Aorta (tissue), 5 donors: Measurements from ENCODE around the gene CYP2W1. TPM values are rescaled to one million over a fixed set of nuclear protein-coding genes. Genes with fewer than 3 reads are reported as not detected.

Source experiments
- ATAC-seq: fragments of 200-7000 bp; cut with Tn5 transposase; one replicate; pipeline ENCODE4 v1.9.1; 2022; ENCODE audit warnings: moderate library complexity; ENCODE audit not compliant: low FRiP score
- DNase-seq, 2 donors: peaks; one replicate each; pipeline ENCODE4 v3.0.0-alpha.2; 2020
- H3K27ac ChIP-seq, 2 donors: one replicate each; pipeline ENCODE4 v1.5.1; 2013; ENCODE audit warnings: low read length in 2 of 2, mild to moderate bottlenecking in 2 of 2, moderate library complexity in 2 of 2, control low read depth in 1 of 2, inconsistent platforms in 1 of 2, low read depth in 1 of 2
- H3K27me3 ChIP-seq, 2 donors: one replicate each; pipeline ENCODE4 v1.6.1; 2013; ENCODE audit warnings: control low read depth in 1 of 2, low read length in 1 of 2, mild to moderate bottlenecking in 1 of 2, moderate library complexity in 1 of 2; ENCODE audit not compliant: insufficient read depth in 2 of 2, control insufficient read depth in 1 of 2
- H3K36me3 ChIP-seq, 2 donors: one replicate each; pipeline ENCODE4 v1.6.1; 2013; ENCODE audit warnings: control low read depth in 1 of 2, low read length in 1 of 2, mild to moderate bottlenecking in 1 of 2; ENCODE audit not compliant: insufficient read depth in 2 of 2, control insufficient read depth in 1 of 2
- H3K4me1 ChIP-seq, 2 donors: one replicate each; pipeline ENCODE4 v1.6.1; 2013; ENCODE audit warnings: low read length in 2 of 2, control low read depth in 1 of 2, mild to moderate bottlenecking in 1 of 2, moderate library complexity in 1 of 2; ENCODE audit not compliant: insufficient read depth in 2 of 2, control insufficient read depth in 1 of 2
- H3K4me3 ChIP-seq, 2 donors: one replicate each; pipeline ENCODE4 v1.5.1; 2013; ENCODE audit warnings: low read length in 2 of 2, control low read depth in 1 of 2, mild to moderate bottlenecking in 1 of 2
- H3K9me3 ChIP-seq: one replicate; pipeline ENCODE4 v1.6.1; 2013; ENCODE audit warnings: mild to moderate bottlenecking, low read length; ENCODE audit not compliant: control insufficient read depth
- WGBS, 2 donors: extraction: QIAGEN DNeasy Blood & Tissue Kit; methylation state at CpG; one replicate each; pipeline ENCODE4 v1.1.7; 2013; 5-methylcytosine and 5-hydroxymethylcytosine counted together
- intact Hi-C, 2 donors: fragments of 100-400 bp; cut with DNase I; formaldehyde crosslinking; loops; one replicate each; pipeline versions ENCODE4 v1.14.2 to v1.15.0; 2022
- polyA plus RNA-seq, 2 donors: library from polyadenylated mRNA; stranded (reverse); fragments of 200-250 nt; gene quantifications; one replicate each; pipeline ENCODE4 v1.2.3, GENCODE V29; 2013
- total RNA-seq, 2 donors: library from RNA; stranded (reverse); fragmentation: NEBNext Ultra II Directional; extraction: Animal tissue kit (Norgen Biotek cat#: 25700); gene quantifications; one replicate each; pipeline ENCODE4 v1.2.1, GENCODE V29; 2021
- donor health status: healthy with polysubstance abuse.
- donor health status: Bipolar disorder and iron deficiency.
- donor health status: DM: no; HTN: no; CAD: no.
- donor health status: DM: no; HTN: no; CAD: no.
- donor health status: DM: yes; HTN: yes; CAD: no.

The CYP2W1 gene
- total and polyA plus RNA-seq, 4 donors: not detected

- Histone ChIP-seq H3K4me3 (no peak overlapping the region), H3K36me3 (no peaks in the 10 kb centered on the region), H3K4me1 (no peaks in the 10 kb centered on the region), H3K9me3 (no peaks in the 10 kb centered on the region), H3K27ac (no peak overlapping the region), H3K27me3 (no peaks in the 10 kb centered on the region)
- WGBS, 2 donors: 94% methylated on average over 40 to 42 of the region's 42 CpGs
- ATAC-seq (no peak), DNase-seq (peak in 1 of 2 donors; percentile 44)
- intact Hi-C loops: no loop called here
Measured at GRCh38 chr7:1019789-1020610, 37.0 kb downstream of the CYP2W1 start.

GRCh38 chr7:1020849-1021251 is 37.9 kb downstream of the CYP2W1 start:
- intact Hi-C loops: no loop called here
- WGBS, 2 donors: 82 to 83% methylated on average over 7 of the region's 7 CpGs
- no peak overlapping the region for H3K27ac ChIP-seq
- H3K27me3 ChIP-seq: no peaks in the 10 kb centered on the region
- H3K9me3 ChIP-seq: no peaks in the 10 kb centered on the region
- ATAC-seq (no peak), DNase-seq (peak in 1 of 2 donors; percentile 40)
- H3K4me3 ChIP-seq: no peak overlapping the region
- H3K36me3 ChIP-seq: no peaks in the 10 kb centered on the region
- no peaks in the 10 kb centered on the region for H3K4me1 ChIP-seq

GRCh38 chr7:1021366-1021765 is 38.4 kb downstream of the CYP2W1 start:
- Histone ChIP-seq H3K4me1 (no peaks in the 10 kb centered on the region), H3K4me3 (no peak overlapping the region), H3K27ac (no peak overlapping the region), H3K36me3 (no peaks in the 10 kb centered on the region), H3K27me3 (no peaks in the 10 kb centered on the region), H3K9me3 (no peaks in the 10 kb centered on the region)
- intact Hi-C loops: no loop called here
- ATAC-seq: no peak
- WGBS, 2 donors: 90 to 93% methylated on average over 7 of the region's 7 CpGs
- no peak for DNase-seq

GRCh38 chr7:1021931-1022330 is 39.0 kb downstream of the CYP2W1 start:
- Histone ChIP-seq H3K27me3 (no peaks in the 10 kb centered on the region), H3K27ac (no peak overlapping the region), H3K4me1 (no peaks in the 10 kb centered on the region), H3K4me3 (no peak overlapping the region), H3K9me3 (no peaks in the 10 kb centered on the region), H3K36me3 (no peaks in the 10 kb centered on the region)
- 97 to 98% methylated on average over 20 to 25 of the region's 25 CpGs for WGBS, 2 donors
- DNase-seq (no peak), ATAC-seq (no peak)
- intact Hi-C loops: no loop called here

GRCh38 chr7:1022356-1022755 is 39.4 kb downstream of the CYP2W1 start:
- Histone ChIP-seq H3K36me3 (no peaks in the 10 kb centered on the region), H3K27me3 (no peaks in the 10 kb centered on the region), H3K4me1 (no peaks in the 10 kb centered on the region), H3K27ac (no peak overlapping the region), H3K4me3 (no peak overlapping the region), H3K9me3 (no peaks in the 10 kb centered on the region)
- ATAC-seq: no peak
- intact Hi-C loops: no loop called here
- peak in 1 of 2 donors; percentile 15 for DNase-seq
- 95 to 96% methylated on average over 17 of the region's 17 CpGs for WGBS, 2 donors

GRCh38 chr7:1022801-1023465 is 40.0 kb downstream of the CYP2W1 start:
- intact Hi-C loops: no loop called here
- Histone ChIP-seq H3K4me1 (no peaks in the 10 kb centered on the region), H3K4me3 (no peak overlapping the region), H3K27me3 (no peaks in the 10 kb centered on the region), H3K27ac (no peak overlapping the region), H3K9me3 (no peaks in the 10 kb centered on the region), H3K36me3 (no peaks in the 10 kb centered on the region)
- DNase-seq (no peak), ATAC-seq (no peak)
- WGBS, 2 donors: 93 to 94% methylated on average over 45 of the region's 45 CpGs

GRCh38 chr7:1024331-1024841 is 41.4 kb downstream of the CYP2W1 start:
- DNase-seq (no peak), ATAC-seq (no peak)
- Histone ChIP-seq H3K27me3 (no peaks in the 10 kb centered on the region), H3K9me3 (no peaks in the 10 kb centered on the region), H3K4me1 (no peaks in the 10 kb centered on the region), H3K27ac (no peak overlapping the region), H3K36me3 (no peaks in the 10 kb centered on the region), H3K4me3 (no peak overlapping the region)
- WGBS, 2 donors: 77% methylated on average over 15 of the region's 15 CpGs
- intact Hi-C loops: no loop called here

GRCh38 chr7:1024876-1025742 is 42.1 kb downstream of the CYP2W1 start:
- no peak for ATAC-seq
- WGBS, 2 donors: 90 to 93% methylated on average over 25 of the region's 25 CpGs

More at GRCh38 chr7:1024876-1025742, 42.1 kb downstream of the CYP2W1 start:
- Histone ChIP-seq H3K27ac (no peak overlapping the region), H3K9me3 (no peaks in the 10 kb centered on the region), H3K4me1 (no peaks in the 10 kb centered on the region), H3K27me3 (no peaks in the 10 kb centered on the region), H3K36me3 (no peaks in the 10 kb centered on the region), H3K4me3 (no peak overlapping the region)
- intact Hi-C loops: no loop called here
- DNase-seq: no peak
